Measurements from ENCODE around the gene COL23A1. TPM values are rescaled to one million over a fixed set of nuclear protein-coding genes. Genes with fewer than 3 reads are reported as not detected.

COL23A1 gene
- total RNA-seq, 1 experiment from 2014 or later: 15.0 TPM

- DNase-seq (ENCODE audit: low spot score): no peak
- ChIA-PET CTCF (interaction anchor here (1.0 to 1.5 kb wide), 3 partner anchors 13 to 138 kb away, joined by 3 read pairs; no protein-coding TSS in a partner anchor), POLR2A (no interaction called here)
- no peak for ATAC-seq
- no peak overlapping the region for H3K27ac Mint-ChIP-seq
- peaks cover 2% of the 10 kb centered on the region for H3K9me3 Mint-ChIP-seq
- TF ChIP-seq JUN (CRISPR knock-in tag; IDR thresholded peaks at IDR 0.05) (no peak), ZNF396 (CRISPR knock-in tag; IDR thresholded peaks at IDR 0.05; ENCODE audit: borderline replicate concordance) (no peak), ZBTB21 (CRISPR knock-in tag; IDR thresholded peaks at IDR 0.05; ENCODE audit: borderline replicate concordance) (no peak), ZNF512 (CRISPR knock-in tag; IDR thresholded peaks at IDR 0.05; ENCODE audit: borderline replicate concordance) (no peak), PREB (CRISPR knock-in tag; IDR thresholded peaks at IDR 0.05; ENCODE audit: borderline replicate concordance) (no peak)
- H3K4me1 Mint-ChIP-seq: peaks cover 14% of the 10 kb centered on the region
- no peaks in the 10 kb centered on the region for H3K36me3 Mint-ChIP-seq
- H3K27me3 Mint-ChIP-seq (ENCODE audit: low read depth): peaks cover 3% of the 10 kb centered on the region; the same call in 1 of the 2 replicates
- H3K4me3 Mint-ChIP-seq: no peak overlapping the region
Observed at GRCh38 chr5:178322736-178323540, 267.3 kb downstream of the COL23A1 start.

- DNase-seq (ENCODE audit: low spot score): no peak
- CTCF ChIA-PET: interaction anchor here (0.7 to 1.4 kb wide), 6 partner anchors 13 to 270 kb away, joined by 3 read pairs; no protein-coding TSS in a partner anchor
- H3K4me1 Mint-ChIP-seq: peaks cover 13% of the 10 kb centered on the region
- H3K4me3 Mint-ChIP-seq: no peak overlapping the region
- H3K27ac Mint-ChIP-seq: no peak overlapping the region
- H3K27me3 Mint-ChIP-seq (ENCODE audit: low read depth): peaks cover 2% of the 10 kb centered on the region; the same call in 1 of the 2 replicates
- ATAC-seq: no peak
- POLR2A ChIA-PET: no interaction called here
- no peak for TF ChIP-seq ATF1 (CRISPR knock-in tag; IDR thresholded peaks at IDR 0.05)
- TF ChIP-seq ZNF396 (CRISPR knock-in tag; IDR thresholded peaks at IDR 0.05; ENCODE audit: borderline replicate concordance): no peak
- TF ChIP-seq CDX4 (CRISPR knock-in tag; IDR thresholded peaks at IDR 0.05; ENCODE audit: borderline replicate concordance): no peak
- TF ChIP-seq ZSCAN18 (CRISPR knock-in tag; IDR thresholded peaks at IDR 0.05): no peak
- TF ChIP-seq ZNF219 (CRISPR knock-in tag; IDR thresholded peaks at IDR 0.05; ENCODE audit: borderline replicate concordance): no peak
- no peak for TF ChIP-seq ZNF281 (CRISPR knock-in tag; IDR thresholded peaks at IDR 0.05)
- TF ChIP-seq CREB1 (CRISPR knock-in tag; IDR thresholded peaks at IDR 0.05): no peak
- no peak for TF ChIP-seq ZNF232 (CRISPR knock-in tag; IDR thresholded peaks at IDR 0.05)
- no peak for TF ChIP-seq FOXP1 (CRISPR knock-in tag; IDR thresholded peaks at IDR 0.05; ENCODE audit: borderline replicate concordance)
- no peak for TF ChIP-seq USF1 (CRISPR knock-in tag; IDR thresholded peaks at IDR 0.05)
- TF ChIP-seq OVOL2 (CRISPR knock-in tag; IDR thresholded peaks at IDR 0.05; ENCODE audit: borderline replicate concordance): no peak
- no peak for TF ChIP-seq E2F1 (CRISPR knock-in tag; IDR thresholded peaks at IDR 0.05)
- TF ChIP-seq STAT6 (CRISPR knock-in tag; conservative IDR thresholded peaks at IDR 0.05; ENCODE audit: low read depth): no peak
- TF ChIP-seq ZNF671 (CRISPR knock-in tag; IDR thresholded peaks at IDR 0.05): no peak
- TF ChIP-seq GRHL2 (CRISPR knock-in tag; IDR thresholded peaks at IDR 0.05; ENCODE audit: insufficient replicate concordance, severe bottlenecking): no peak
- no peak for TF ChIP-seq SP1 (CRISPR knock-in tag; conservative IDR thresholded peaks at IDR 0.05)
- H3K9me3 Mint-ChIP-seq: peaks cover 8% of the 10 kb centered on the region
- H3K36me3 Mint-ChIP-seq: no peaks in the 10 kb centered on the region
Observed at GRCh38 chr5:178320281-178320855, 269.8 kb downstream of the COL23A1 start.
